WERI-Rb-1 (cell line): ENCODE data around the gene RBM44.

Source experiments
- DNase-seq: peaks from one replicate; pipeline ENCODE4 v3.0.0-alpha.2; 2020
- H3K27ac ChIP-seq: fragments of 250-450 bp; sonication (Bioruptor Pico); 2 replicates; pipeline ENCODE4 v1.5.1; 2020; ENCODE audit warnings: mild to moderate bottlenecking, moderate library complexity
- H3K27me3 ChIP-seq: fragments of 250-450 bp; sonication (Bioruptor Pico); 2 replicates; pipeline ENCODE4 v1.5.1; 2021; ENCODE audit warnings: mild to moderate bottlenecking, low read depth, moderate library complexity; ENCODE audit not compliant: insufficient read depth, severe bottlenecking
- H3K36me3 ChIP-seq: fragments of 250-450 bp; sonication (Bioruptor Pico); 2 replicates; pipeline ENCODE4 v1.5.1; 2020; ENCODE audit warnings: mild to moderate bottlenecking, moderate library complexity
- H3K4me3 ChIP-seq: 2 replicates; pipeline ENCODE4 v1.5.1; 2011; ENCODE audit warnings: low read depth, mild to moderate bottlenecking, control low read depth, low read length
- H3K9me3 ChIP-seq: fragments of 250-450 bp; sonication (Bioruptor Pico); 2 replicates; pipeline ENCODE4 v1.5.1; 2021; ENCODE audit warnings: mild to moderate bottlenecking, moderate library complexity; ENCODE audit not compliant: severe bottlenecking
- CTCF ChIP-seq: IDR thresholded peaks from 2 replicates; pipeline ENCODE4 v1.5.1; 2011; ENCODE audit warnings: low read depth, mild to moderate bottlenecking, control low read depth, inconsistent platforms, low read length

Gene RBM44

GRCh38 chr2:237879991-237880560 is 81.5 kb downstream of the RBM44 start:
- DNase-seq = no peak
- Histone ChIP-seq H3K9me3 (no peaks in the 10 kb centered on the region), H3K27me3 (no peaks in the 10 kb centered on the region), H3K4me3 (no peak overlapping the region), H3K36me3 (no peaks in the 10 kb centered on the region), H3K27ac (no peak overlapping the region)
- TF ChIP-seq CTCF = no peak

GRCh38 chr2:237882510-237883481 is 84.2 kb downstream of the RBM44 start:
- H3K9me3 ChIP-seq = no peaks in the 10 kb centered on the region
- H3K36me3 ChIP-seq = no peaks in the 10 kb centered on the region
- no peak for TF ChIP-seq CTCF
- no peak overlapping the region for H3K4me3 ChIP-seq
- no peak overlapping the region for H3K27ac ChIP-seq
- no peaks in the 10 kb centered on the region for H3K27me3 ChIP-seq
- DNase-seq = no peak

GRCh38 chr2:237883951-237884446 is 85.4 kb downstream of the RBM44 start:
- no peak for DNase-seq
- H3K27me3 ChIP-seq = no peaks in the 10 kb centered on the region
- H3K9me3 ChIP-seq = no peaks in the 10 kb centered on the region
- H3K36me3 ChIP-seq = no peaks in the 10 kb centered on the region
- no peak overlapping the region for H3K4me3 ChIP-seq
- no peak for TF ChIP-seq CTCF
- no peak overlapping the region for H3K27ac ChIP-seq

- Histone ChIP-seq H3K27ac (no peak overlapping the region), H3K27me3 (no peaks in the 10 kb centered on the region), H3K36me3 (no peaks in the 10 kb centered on the region), H3K9me3 (no peaks in the 10 kb centered on the region), H3K4me3 (no peak overlapping the region)
- no peak for DNase-seq
- no peak for TF ChIP-seq CTCF
These were observed 86.1 kb downstream of the RBM44 start for GRCh38 chr2:237884681-237885080.

GRCh38 chr2:237885111-237885930 is 86.7 kb downstream of the RBM44 start:
- Histone ChIP-seq H3K27ac (no peak overlapping the region), H3K36me3 (no peaks in the 10 kb centered on the region), H3K4me3 (no peak overlapping the region), H3K9me3 (no peaks in the 10 kb centered on the region), H3K27me3 (no peaks in the 10 kb centered on the region)
- no peak for TF ChIP-seq CTCF
- no peak for DNase-seq
